HepG2 (cell line): ENCODE results near the gene SMAD3. TPM values are rescaled to one million over a fixed set of nuclear protein-coding genes. Genes with fewer than 3 reads are reported as not detected.

Experiments
- ATAC-seq: fragments of 200-7000 bp; cut with Tn5 transposase; 3 replicates; pipeline ENCODE4 v1.9.1; 2020; ENCODE audit warnings: mild to moderate bottlenecking, moderate library complexity
- BruUV-seq: library from RNA; stranded (reverse); fragments of 400-500 nt; replicated peaks from 2 replicates; lab custom pipeline; 2021; lab: Mats Ljungman, UMichigan
- CTCF ChIA-PET: fragments of 300-600 bp; formaldehyde crosslinking; extraction: SDS; loops from one replicate; lab custom pipeline; 2021; ENCODE audit warnings: low total read pairs, inconsistent platforms, low intra/inter-chr PET ratio; lab: Yijun Ruan, JAX
- POLR2A ChIA-PET: fragments of 350-600 bp; sonication (Branson Sonifier 250); formaldehyde crosslinking; loops from one replicate; lab custom pipeline; 2020; ENCODE audit warnings: antibody characterized with exemption, inconsistent platforms; lab: Yijun Ruan, JAX
- DNase-seq: peaks from one replicate; pipeline ENCODE4 v3.0.0-alpha.2; 2015; ENCODE audit warnings: low spot score
- FAIRE-seq: peaks from 3 replicates; lab custom pipeline; 2011; peaks lifted over from hg19 to GRCh38; lab: Jason Lieb, UNC
- H2AFZ ChIP-seq: one replicate; pipeline ENCODE4 v1.6.1; 2011; ENCODE audit warnings: low read length, inconsistent platforms
- H3K27ac ChIP-seq: fragments of 300-600 bp; 3 replicates; pipeline ENCODE4 v1.8.0; 2011; ENCODE audit warnings: mixed run types, mild to moderate bottlenecking, mixed read lengths, low read length, inconsistent platforms; ENCODE audit not compliant: insufficient read depth; ENCODE audit errors: extremely low read length
- H3K27me3 ChIP-seq, 2 experiments: fragments of 200-600 bp in 1 of 2; 2 replicates in 1 of 2; 3 replicates in 1 of 2; pipeline versions ENCODE4 v1.6.0 to v1.8.0; 2011; ENCODE audit warnings: low read length in 2 of 2, mild to moderate bottlenecking in 2 of 2, moderate library complexity in 2 of 2, inconsistent platforms in 1 of 2; ENCODE audit not compliant: insufficient read depth in 2 of 2, control insufficient read depth in 1 of 2
- H3K36me3 ChIP-seq, 2 experiments: fragments of 200-600 bp in 1 of 2; replicated peaks in 1 of 2; 2 replicates in 1 of 2; 3 replicates in 1 of 2; pipeline versions ENCODE4 v1.5.1 to v1.8.0; 2011; ENCODE audit warnings: low read length in 2 of 2, inconsistent platforms in 1 of 2; ENCODE audit not compliant: insufficient read depth in 2 of 2, control insufficient read depth in 1 of 2
- H3K4me1 ChIP-seq: 2 replicates; pipeline ENCODE4 v1.5.1; 2012; ENCODE audit warnings: low read length, inconsistent platforms; ENCODE audit not compliant: insufficient read depth
- H3K4me2 ChIP-seq: 2 replicates; pipeline ENCODE4 v1.6.0; 2011; ENCODE audit warnings: low read depth, low read length, inconsistent platforms
- H3K4me3 ChIP-seq, 3 experiments: fragments of 200-600 bp in 1 of 3; sonication (generic), shearing (Covaris generic) in 1 of 3; replicated peaks in 1 of 3; 2 replicates each; pipeline ENCODE4 v1.5.1; 2011 to 2016; ENCODE audit warnings: low read length in 3 of 3, inconsistent platforms in 2 of 3, low read depth in 2 of 3, mild to moderate bottlenecking in 2 of 3, control low read depth in 1 of 3, mixed read lengths in 1 of 3; ENCODE audit not compliant: insufficient read depth in 1 of 3
- H3K79me2 ChIP-seq: one replicate; pipeline ENCODE4 v1.6.1; 2011; ENCODE audit warnings: low read length, inconsistent platforms; ENCODE audit not compliant: insufficient read depth
- H3K9ac ChIP-seq: 2 replicates; pipeline ENCODE4 v1.6.0; 2011; ENCODE audit warnings: mild to moderate bottlenecking, low read depth, low read length, inconsistent platforms; ENCODE audit not compliant: insufficient read depth
- H3K9me3 ChIP-seq: 2 replicates; pipeline ENCODE4 v1.5.1; 2012; ENCODE audit warnings: mild to moderate bottlenecking, low read length
- H4K20me1 ChIP-seq: 2 replicates; pipeline ENCODE4 v1.6.0; 2011; ENCODE audit warnings: inconsistent platforms, mild to moderate bottlenecking, low read length, moderate library complexity; ENCODE audit not compliant: insufficient read depth
- FOXC1 ChIP-seq: sonication (generic); formaldehyde crosslinking; IDR thresholded peaks from 2 replicates; pipeline ENCODE4 v1.8.0; 2022; ENCODE audit warnings: mild to moderate bottlenecking, missing genetic modification reagents, borderline replicate concordance
- FOXP1 ChIP-seq, 2 experiments: fragments of 450-650 bp in 1 of 2; IDR thresholded peaks; 2 replicates each; pipeline ENCODE4 v1.6.1; 2017 to 2018; ENCODE audit warnings: antibody characterized with exemption in 1 of 2
- GTF3A ChIP-seq: sonication (generic); formaldehyde crosslinking; conservative IDR thresholded peaks from 2 replicates; pipeline ENCODE4 v1.4.0; 2020; ENCODE audit warnings: mild to moderate bottlenecking, missing genetic modification reagents
- NCOA2 ChIP-seq: sonication (generic); formaldehyde crosslinking; IDR thresholded peaks from 2 replicates; pipeline ENCODE4 v1.8.0; 2022; ENCODE audit warnings: inconsistent platforms
- PHF21A ChIP-seq: sonication (generic); formaldehyde crosslinking; IDR thresholded peaks from 2 replicates; pipeline ENCODE4 v1.5.0; 2020; ENCODE audit warnings: mild to moderate bottlenecking, missing genetic modification reagents
- POLR2AphosphoS5 ChIP-seq: IDR thresholded peaks from 2 replicates; pipeline ENCODE4 v1.6.1; 2012; ENCODE audit warnings: low read depth, low read length
- POLR2G ChIP-seq: fragments of 200-400 bp; formaldehyde crosslinking; IDR thresholded peaks from 2 replicates; pipeline ENCODE4 v1.6.1; 2018; ENCODE audit warnings: mild to moderate bottlenecking, low read depth, low read length, moderate library complexity
- SIX1 ChIP-seq: sonication (generic); formaldehyde crosslinking; IDR thresholded peaks from 2 replicates; pipeline ENCODE4 v1.4.0; 2020; ENCODE audit warnings: missing genetic modification reagents, borderline replicate concordance
- YEATS4 ChIP-seq: sonication (generic); formaldehyde crosslinking; IDR thresholded peaks from 2 replicates; pipeline ENCODE4 v1.4.0; 2020; ENCODE audit warnings: missing genetic modification reagents, borderline replicate concordance
- ZBTB14 ChIP-seq: sonication (generic); formaldehyde crosslinking; IDR thresholded peaks from 2 replicates; pipeline ENCODE4 v1.4.0; 2020; ENCODE audit warnings: missing genetic modification reagents
- ZFP62 ChIP-seq: sonication (generic); formaldehyde crosslinking; IDR thresholded peaks from 2 replicates; pipeline ENCODE4 v1.4.0; 2020; ENCODE audit warnings: missing genetic modification reagents
- ZKSCAN1 ChIP-seq: fragments of 150-350 bp; IDR thresholded peaks from 2 replicates; pipeline ENCODE4 v1.6.1; 2014; ENCODE audit warnings: low read length
- ZNF124 ChIP-seq: sonication (generic); formaldehyde crosslinking; IDR thresholded peaks from 2 replicates; pipeline ENCODE4 v1.4.0; 2020; ENCODE audit warnings: missing genetic modification reagents
- ZNF18 ChIP-seq: sonication (generic); formaldehyde crosslinking; IDR thresholded peaks from 2 replicates; pipeline ENCODE4 v1.8.0; 2022; ENCODE audit warnings: mild to moderate bottlenecking, missing genetic modification reagents; ENCODE audit not compliant: insufficient replicate concordance
- ZNF260 ChIP-seq: sonication (generic); formaldehyde crosslinking; IDR thresholded peaks from 2 replicates; pipeline ENCODE4 v1.4.0; 2020; ENCODE audit warnings: missing genetic modification reagents, low read depth, mild to moderate bottlenecking, borderline replicate concordance
- ZNF333 ChIP-seq: sonication (generic); formaldehyde crosslinking; IDR thresholded peaks from 2 replicates; pipeline ENCODE4 v1.4.0; 2020; ENCODE audit warnings: mild to moderate bottlenecking, missing genetic modification reagents, borderline replicate concordance
- ZNF569 ChIP-seq: sonication (generic); formaldehyde crosslinking; IDR thresholded peaks from 2 replicates; pipeline ENCODE4 v1.5.0; 2020; ENCODE audit warnings: mild to moderate bottlenecking, missing genetic modification reagents, moderate library complexity, borderline replicate concordance
- WGBS: methylation state at CpG from one replicate; pipeline ENCODE4 v1.1.6; 2017; ENCODE audit warnings: low lambda C conversion rate; 5-methylcytosine and 5-hydroxymethylcytosine counted together
- in situ Hi-C: cut with HindIII; loops from 2 replicates; pipeline ENCODE4 v1.10.0; 2017; ENCODE audit warnings: low pct_unique_long_range_greater_than_20kb; ENCODE audit not compliant: extremely low pct_ligation_motif_present
- intact Hi-C: fragments of 100-400 bp; cut with micrococcal nuclease; formaldehyde crosslinking; loops from one replicate; pipeline ENCODE4 v1.10.0; 2022; ENCODE audit not compliant: unreplicated experiment
- polyA plus RNA-seq, 8 experiments: library from polyadenylated mRNA; depleted of rRNA in 3 of 8; stranded (reverse) in 7 of 8; unstranded in 1 of 8; fragments of >200 nt; fragmentation: Illumina TruSeq in 4 of 8; extraction: Trizol in 4 of 8; gene quantifications; 2 replicates each; pipeline versions ENCODE4 v1.2.1 to v1.2.3, GENCODE V29; 2011 to 2016; ENCODE audit warnings: low read depth in 4 of 8, missing spikeins in 1 of 8, mixed read lengths in 1 of 8; ENCODE audit not compliant: insufficient read depth in 1 of 8
- total RNA-seq, 5 experiments: library from RNA; depleted of rRNA; stranded (reverse); fragments of >200 nt; fragmentation: Illumina TruSeq; extraction: Trizol; gene quantifications; 2 replicates each; pipeline ENCODE4 v1.2.3, GENCODE V29; 2016; ENCODE audit warnings: low read depth in 1 of 5

The SMAD3 gene
- total and polyA plus RNA-seq, 2 of the 13 experiments (the other 11 are each of a cell fraction or from before 2014, with no cell fraction given), result 8.6 to 56.3 TPM

GRCh38 chr15:67083135-67083762, 17.8 kb downstream of the SMAD3 start:
- H3K9ac ChIP-seq, result no peak overlapping the region
- H3K27me3 ChIP-seq, result no peaks in the 10 kb centered on the region
- ChIA-PET CTCF (no interaction called here), POLR2A (interaction anchor here (0.7 kb wide), 1 partner anchor 91 kb away, joined by 3 read pairs; no protein-coding TSS in a partner anchor)
- peaks cover 95% of the 10 kb centered on the region for H3K79me2 ChIP-seq
- DNase-seq (no peak), FAIRE-seq (no peak), ATAC-seq (no peak)
- peaks cover 12 to 51% of the 10 kb centered on the region in 2 experiments for H3K36me3 ChIP-seq
- H2AFZ ChIP-seq, result no peak overlapping the region
- H3K4me3 ChIP-seq, result no peak overlapping the region
- TF ChIP-seq GTF3A (CRISPR knock-in tag), result no peak
- TF ChIP-seq ZNF260, result no peak
- TF ChIP-seq PHF21A (CRISPR knock-in tag), result no peak
- TF ChIP-seq ZNF569 (CRISPR knock-in tag), result no peak
- TF ChIP-seq FOXC1 (CRISPR knock-in tag), result no peak
- no peak for TF ChIP-seq ZNF333 (CRISPR knock-in tag)
- H3K9me3 ChIP-seq, result no peaks in the 10 kb centered on the region
- in situ Hi-C loops (no loop called here), intact Hi-C loops (no loop called here)
- no peak overlapping the region for H3K4me2 ChIP-seq
- peaks cover 88% of the 10 kb centered on the region for H3K4me1 ChIP-seq
- BruUV-seq, result no TSS peak
- 92% methylated on average over 10 of the region's 12 CpGs for WGBS
- H3K27ac ChIP-seq, result no peak overlapping the region
- peaks cover 72% of the 10 kb centered on the region for H4K20me1 ChIP-seq

GRCh38 chr15:67084561-67084960, 19.2 kb downstream of the SMAD3 start:
- FAIRE-seq (no peak), ATAC-seq (no peak), DNase-seq (no peak)
- Histone ChIP-seq H3K4me1 (peaks cover 86% of the 10 kb centered on the region), H2AFZ (no peak overlapping the region), H3K27me3 (no peaks in the 10 kb centered on the region), H3K36me3 (peaks cover 14 to 47% of the 10 kb centered on the region in 2 experiments), H3K4me2 (no peak overlapping the region), H3K79me2 (peaks cover 95% of the 10 kb centered on the region), H3K4me3 (no peak overlapping the region), H3K9me3 (no peaks in the 10 kb centered on the region), H3K9ac (no peak overlapping the region), H4K20me1 (peaks cover 81% of the 10 kb centered on the region), H3K27ac (no peak overlapping the region)
- ChIA-PET CTCF (no interaction called here), POLR2A (interaction anchor here (1.4 kb wide), 1 partner anchor 35 kb away, joined by 3 read pairs; no protein-coding TSS in a partner anchor)
- in situ Hi-C loops (no loop called here), intact Hi-C loops (no loop called here)
- no TSS peak for BruUV-seq
- WGBS, result 96% methylated on average over 7 of the region's 7 CpGs
- TF ChIP-seq FOXP1 (IDR thresholded peaks at IDR 0.05), result no peak
- TF ChIP-seq FOXP1 (CRISPR knock-in tag; IDR thresholded peaks at IDR 0.05), result no peak
- TF ChIP-seq ZBTB14 (CRISPR knock-in tag), result no peak
- TF ChIP-seq NCOA2 (CRISPR knock-in tag), result no peak
- TF ChIP-seq POLR2AphosphoS5, result no peak
- no peak for TF ChIP-seq POLR2G
- TF ChIP-seq ZNF124 (CRISPR knock-in tag), result no peak
- no peak for TF ChIP-seq YEATS4 (CRISPR knock-in tag)
- TF ChIP-seq ZKSCAN1, result no peak
- TF ChIP-seq ZNF18 (CRISPR knock-in tag), result no peak
- TF ChIP-seq SIX1 (CRISPR knock-in tag), result no peak
- TF ChIP-seq ZFP62 (CRISPR knock-in tag), result no peak
